Keratinocyte (primary cell): ENCODE data around the gene ABI1. TPM values are rescaled to one million over a fixed set of nuclear protein-coding genes. Genes with fewer than 3 reads are reported as not detected.

Experiments used
- DNase-seq: peaks from one replicate; pipeline ENCODE4 v3.0.0-alpha.2; 2011; ENCODE audit warnings: low read depth, missing footprints, low spot score
- FAIRE-seq: peaks from 2 replicates; lab custom pipeline; 2011; peaks lifted over from hg19 to GRCh38; lab: Jason Lieb, UNC
- H2AFZ ChIP-seq: 2 replicates; pipeline ENCODE4 v1.6.0; 2012; ENCODE audit warnings: low read length, control low read depth, inconsistent platforms; ENCODE audit not compliant: control insufficient read depth
- H3K27ac ChIP-seq: 2 replicates; pipeline ENCODE4 v1.5.1; 2011; ENCODE audit warnings: low read length; ENCODE audit not compliant: control insufficient read depth, insufficient read depth
- H3K27me3 ChIP-seq: 3 replicates; pipeline ENCODE4 v1.6.0; 2011; ENCODE audit warnings: low read length; ENCODE audit not compliant: control insufficient read depth, insufficient read depth; ENCODE audit errors: extremely low read depth
- H3K36me3 ChIP-seq, 2 experiments: 2 replicates in 1 of 2; 3 replicates in 1 of 2; pipeline ENCODE4 v1.5.1; 2011; ENCODE audit warnings: low read length in 2 of 2, mild to moderate bottlenecking in 1 of 2; ENCODE audit not compliant: control insufficient read depth in 2 of 2, insufficient read depth in 2 of 2; ENCODE audit errors: extremely low read depth in 1 of 2
- H3K4me1 ChIP-seq: 3 replicates; pipeline ENCODE4 v1.5.1; 2011; ENCODE audit warnings: low read length; ENCODE audit not compliant: control insufficient read depth, insufficient read depth; ENCODE audit errors: extremely low read depth
- H3K4me2 ChIP-seq: 3 replicates; pipeline ENCODE4 v1.6.0; 2011; ENCODE audit warnings: low read depth, low read length; ENCODE audit not compliant: control insufficient read depth, insufficient read depth; ENCODE audit errors: extremely low read depth
- H3K4me3 ChIP-seq, 3 experiments: fragments of 200-600 bp in 1 of 3; sonication (generic) in 1 of 3; 2 replicates in 2 of 3; 3 replicates in 1 of 3; pipeline ENCODE4 v1.5.1; 2011 to 2016; ENCODE audit warnings: low read length in 3 of 3, mild to moderate bottlenecking in 3 of 3, control low read depth in 2 of 3, inconsistent platforms in 1 of 3, low read depth in 1 of 3, mixed read lengths in 1 of 3, mixed run types in 1 of 3, moderate library complexity in 1 of 3; ENCODE audit not compliant: control insufficient read depth in 2 of 3, insufficient read depth in 2 of 3; ENCODE audit errors: extremely low read depth in 1 of 3
- H3K79me2 ChIP-seq: 2 replicates; pipeline ENCODE4 v1.6.0; 2012; ENCODE audit warnings: low read length; ENCODE audit not compliant: control insufficient read depth, insufficient read depth
- H3K9ac ChIP-seq: 3 replicates; pipeline ENCODE4 v1.6.0; 2011; ENCODE audit warnings: low read length; ENCODE audit not compliant: control insufficient read depth, insufficient read depth; ENCODE audit errors: extremely low read depth
- H3K9me1 ChIP-seq: 3 replicates; pipeline ENCODE4 v1.6.0; 2011; ENCODE audit warnings: low read length; ENCODE audit not compliant: control insufficient read depth, insufficient read depth; ENCODE audit errors: extremely low read depth
- H3K9me3 ChIP-seq: 2 replicates; pipeline ENCODE4 v1.5.1; 2012; ENCODE audit warnings: low read depth, low read length; ENCODE audit not compliant: control insufficient read depth
- H4K20me1 ChIP-seq: 3 replicates; pipeline ENCODE4 v1.6.0; 2011; ENCODE audit warnings: low read length; ENCODE audit not compliant: control insufficient read depth, insufficient read depth; ENCODE audit errors: extremely low read depth
- EZH2 ChIP-seq: IDR thresholded peaks from one replicate; pipeline ENCODE4 v1.6.1; 2012; ENCODE audit warnings: inconsistent platforms, mild to moderate bottlenecking, low read length, moderate library complexity
- dilution Hi-C: fragments of 300-500 bp; cut with MboI; formaldehyde crosslinking; loops from one replicate; pipeline ENCODE4 v1.7.0; 2020; ENCODE audit warnings: low sequenced_read_pairs; ENCODE audit not compliant: extremely low pct_ligation_motif_present
- polyA plus RNA-seq, 5 experiments: library from polyadenylated mRNA; depleted of rRNA in 3 of 5; stranded (reverse) in 3 of 5; stranded (forward) in 1 of 5; unstranded in 1 of 5; fragments of >200 nt; gene quantifications; 1 replicate in 1 of 5; 2 replicates in 3 of 5; 3 replicates in 1 of 5; pipeline versions ENCODE4 v1.2.1 to v1.2.3, GENCODE V29; 2011 to 2012; ENCODE audit warnings: missing spikeins in 2 of 5, low read depth in 1 of 5, low replicate concordance in 1 of 5
- TF ChIP-seq, protein P1 (sequence below), 3 experiments: IDR thresholded peaks in 1 of 3; conservative IDR thresholded peaks in 1 of 3; optimal IDR thresholded peaks in 1 of 3; 2 replicates in 2 of 3; 3 replicates in 1 of 3; pipeline versions ENCODE3 to v1.5.1; 2011; ENCODE audit warnings: low read length in 3 of 3, mild to moderate bottlenecking in 3 of 3, moderate library complexity in 2 of 3, control low read depth in 1 of 3, inconsistent platforms in 1 of 3; ENCODE audit not compliant: insufficient read depth in 2 of 3; ENCODE audit errors: extremely low read depth in 1 of 3

The ABI1 gene
- polyA plus RNA-seq, 1 donor (not counting 4 experiments of a cell fraction or from before 2014, with no cell fraction given), result 78.9 TPM

DNA sequence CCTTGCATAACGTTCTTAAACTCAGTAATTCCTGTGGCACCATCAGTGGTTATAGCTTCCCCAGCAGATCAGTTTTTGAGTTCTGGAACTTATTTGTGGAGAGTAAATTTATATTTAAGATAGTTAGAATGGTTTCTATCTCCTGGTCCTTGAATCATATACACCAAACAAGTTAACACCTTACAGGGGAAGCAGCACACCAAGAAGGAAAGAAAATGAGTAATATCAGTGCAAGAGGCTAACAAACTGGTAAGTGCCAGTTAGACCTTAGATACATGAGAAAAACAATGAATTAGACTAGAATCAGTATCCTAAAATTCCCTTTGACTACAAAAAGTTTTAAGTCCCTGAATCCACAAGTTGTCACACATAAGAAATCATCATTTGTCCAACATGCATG is 54.2 kb downstream of the ABI1 start:
- H3K9ac ChIP-seq, result no peak overlapping the region
- H3K4me3 ChIP-seq, result no peak overlapping the region
- no peak overlapping the region for H3K4me2 ChIP-seq
- no peak for FAIRE-seq
- peaks cover 7% of the 10 kb centered on the region for H4K20me1 ChIP-seq
- H3K4me1 ChIP-seq, result peaks cover 12% of the 10 kb centered on the region
- no peak overlapping the region for H3K27ac ChIP-seq
- dilution Hi-C loops, result no loop called here
- no peaks in the 10 kb centered on the region for H3K27me3 ChIP-seq
- TF ChIP-seq, protein P1, sequence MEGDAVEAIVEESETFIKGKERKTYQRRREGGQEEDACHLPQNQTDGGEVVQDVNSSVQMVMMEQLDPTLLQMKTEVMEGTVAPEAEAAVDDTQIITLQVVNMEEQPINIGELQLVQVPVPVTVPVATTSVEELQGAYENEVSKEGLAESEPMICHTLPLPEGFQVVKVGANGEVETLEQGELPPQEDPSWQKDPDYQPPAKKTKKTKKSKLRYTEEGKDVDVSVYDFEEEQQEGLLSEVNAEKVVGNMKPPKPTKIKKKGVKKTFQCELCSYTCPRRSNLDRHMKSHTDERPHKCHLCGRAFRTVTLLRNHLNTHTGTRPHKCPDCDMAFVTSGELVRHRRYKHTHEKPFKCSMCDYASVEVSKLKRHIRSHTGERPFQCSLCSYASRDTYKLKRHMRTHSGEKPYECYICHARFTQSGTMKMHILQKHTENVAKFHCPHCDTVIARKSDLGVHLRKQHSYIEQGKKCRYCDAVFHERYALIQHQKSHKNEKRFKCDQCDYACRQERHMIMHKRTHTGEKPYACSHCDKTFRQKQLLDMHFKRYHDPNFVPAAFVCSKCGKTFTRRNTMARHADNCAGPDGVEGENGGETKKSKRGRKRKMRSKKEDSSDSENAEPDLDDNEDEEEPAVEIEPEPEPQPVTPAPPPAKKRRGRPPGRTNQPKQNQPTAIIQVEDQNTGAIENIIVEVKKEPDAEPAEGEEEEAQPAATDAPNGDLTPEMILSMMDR (optimal IDR thresholded peaks at IDR 0.05 in 1 of 3, IDR thresholded peaks at IDR 0.05 in 1 of 3, conservative IDR thresholded peaks at IDR 0.05 in 1 of 3; ENCODE audit: extremely low read depth in 1 of 3, insufficient read depth in 2 of 3, low read length in 3 of 3), result no peak
- TF ChIP-seq EZH2, result no peak
- H2AFZ ChIP-seq, result no peak overlapping the region
- H3K79me2 ChIP-seq, result peaks cover 69% of the 10 kb centered on the region
- no peaks in the 10 kb centered on the region for H3K9me3 ChIP-seq
- no peak for DNase-seq
- no peaks in the 10 kb centered on the region for H3K36me3 ChIP-seq
- H3K9me1 ChIP-seq, result peaks cover 2% of the 10 kb centered on the region

GRCh38 chr10:26805567-26806245 is 55.1 kb downstream of the ABI1 start:
- peaks cover 7% of the 10 kb centered on the region for H4K20me1 ChIP-seq
- dilution Hi-C loops, result no loop called here
- TF ChIP-seq EZH2, result no peak
- TF ChIP-seq, protein P1 (optimal IDR thresholded peaks at IDR 0.05 in 1 of 3, IDR thresholded peaks at IDR 0.05 in 1 of 3, conservative IDR thresholded peaks at IDR 0.05 in 1 of 3; ENCODE audit: extremely low read depth in 1 of 3, insufficient read depth in 2 of 3, low read length in 3 of 3), result no peak
- peaks cover 2% of the 10 kb centered on the region for H3K9me1 ChIP-seq
- DNase-seq, result no peak
- H3K27ac ChIP-seq, result no peak overlapping the region
- no peaks in the 10 kb centered on the region for H3K36me3 ChIP-seq
- no peak overlapping the region for H2AFZ ChIP-seq
- FAIRE-seq, result no peak
- H3K4me1 ChIP-seq, result peaks cover 12% of the 10 kb centered on the region
- H3K79me2 ChIP-seq, result peaks cover 77% of the 10 kb centered on the region
- H3K4me3 ChIP-seq, result no peak overlapping the region
- no peak overlapping the region for H3K4me2 ChIP-seq
- no peak overlapping the region for H3K9ac ChIP-seq
- H3K9me3 ChIP-seq, result no peaks in the 10 kb centered on the region
- H3K27me3 ChIP-seq, result no peaks in the 10 kb centered on the region
